ENCODE results near the gene OCA2. TPM values are rescaled to one million over a fixed set of nuclear protein-coding genes. Genes with fewer than 3 reads are reported as not detected.

OCA2 gene
- total RNA-seq, 1 donor from 2014 or later, result 1.7 TPM

DNA sequence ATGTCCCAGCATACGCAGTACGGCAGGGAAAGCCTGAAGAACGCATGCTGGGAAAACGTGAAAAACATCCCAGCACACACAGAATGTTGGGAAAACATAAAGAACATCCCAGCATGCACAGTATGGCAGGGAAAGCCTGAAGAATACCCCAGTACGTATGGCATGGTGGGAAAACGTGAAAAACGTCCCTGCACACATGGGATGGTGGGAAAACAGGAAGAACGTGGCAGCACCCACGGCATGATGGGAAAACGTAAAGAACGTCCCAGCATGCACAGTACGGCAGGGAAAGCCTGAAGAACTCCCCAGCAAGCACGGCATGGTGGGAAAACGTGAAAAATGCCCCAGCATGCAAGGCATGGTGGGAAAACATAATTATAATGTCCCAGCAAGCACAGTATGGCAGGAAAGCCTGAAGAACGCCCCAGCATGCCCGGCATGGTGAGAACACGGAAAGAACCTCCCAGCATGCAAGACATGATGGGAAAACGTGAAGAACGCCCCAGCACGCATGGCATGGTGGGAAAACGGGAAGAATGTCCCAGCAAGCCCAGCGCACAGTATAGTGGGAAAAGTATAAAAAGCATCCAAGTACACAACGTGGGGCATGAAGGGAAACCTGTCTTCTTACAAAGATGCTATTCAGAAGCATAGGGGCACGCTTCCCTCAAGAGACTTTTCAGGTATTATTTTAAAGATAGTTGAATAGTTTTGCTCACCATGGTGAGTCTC is 128.3 kb downstream of the OCA2 start:
- peaks cover 6% of the 10 kb centered on the region for H3K9me3 Mint-ChIP-seq (ENCODE audit: unreplicated experiment)
- DNase-seq, result no peak
- H3K27ac Mint-ChIP-seq (ENCODE audit: unreplicated experiment), result no peak overlapping the region
- H3K4me1 Mint-ChIP-seq (ENCODE audit: low read depth, unreplicated experiment), result no peaks in the 10 kb centered on the region
- H3K4me3 Mint-ChIP-seq (ENCODE audit: unreplicated experiment), result no peak overlapping the region
- H3K27me3 Mint-ChIP-seq (ENCODE audit: unreplicated experiment), result peaks cover 1% of the 10 kb centered on the region
- TF ChIP-seq, protein P1, sequence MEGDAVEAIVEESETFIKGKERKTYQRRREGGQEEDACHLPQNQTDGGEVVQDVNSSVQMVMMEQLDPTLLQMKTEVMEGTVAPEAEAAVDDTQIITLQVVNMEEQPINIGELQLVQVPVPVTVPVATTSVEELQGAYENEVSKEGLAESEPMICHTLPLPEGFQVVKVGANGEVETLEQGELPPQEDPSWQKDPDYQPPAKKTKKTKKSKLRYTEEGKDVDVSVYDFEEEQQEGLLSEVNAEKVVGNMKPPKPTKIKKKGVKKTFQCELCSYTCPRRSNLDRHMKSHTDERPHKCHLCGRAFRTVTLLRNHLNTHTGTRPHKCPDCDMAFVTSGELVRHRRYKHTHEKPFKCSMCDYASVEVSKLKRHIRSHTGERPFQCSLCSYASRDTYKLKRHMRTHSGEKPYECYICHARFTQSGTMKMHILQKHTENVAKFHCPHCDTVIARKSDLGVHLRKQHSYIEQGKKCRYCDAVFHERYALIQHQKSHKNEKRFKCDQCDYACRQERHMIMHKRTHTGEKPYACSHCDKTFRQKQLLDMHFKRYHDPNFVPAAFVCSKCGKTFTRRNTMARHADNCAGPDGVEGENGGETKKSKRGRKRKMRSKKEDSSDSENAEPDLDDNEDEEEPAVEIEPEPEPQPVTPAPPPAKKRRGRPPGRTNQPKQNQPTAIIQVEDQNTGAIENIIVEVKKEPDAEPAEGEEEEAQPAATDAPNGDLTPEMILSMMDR (IDR thresholded peaks at IDR 0.05; ENCODE audit: partially characterized antibody, unreplicated experiment), result no peak
- H3K36me3 Mint-ChIP-seq (ENCODE audit: unreplicated experiment), result peaks cover 11% of the 10 kb centered on the region

GRCh38 chr15:27967541-27967940 is 131.6 kb downstream of the OCA2 start:
- peaks cover 11% of the 10 kb centered on the region for H3K36me3 Mint-ChIP-seq (ENCODE audit: unreplicated experiment)
- DNase-seq, result no peak
- H3K9me3 Mint-ChIP-seq (ENCODE audit: unreplicated experiment), result peaks cover 6% of the 10 kb centered on the region
- H3K4me1 Mint-ChIP-seq (ENCODE audit: low read depth, unreplicated experiment), result peaks cover 4% of the 10 kb centered on the region
- no peak overlapping the region for H3K4me3 Mint-ChIP-seq (ENCODE audit: unreplicated experiment)
- TF ChIP-seq, protein P1 (IDR thresholded peaks at IDR 0.05; ENCODE audit: partially characterized antibody, unreplicated experiment), result no peak
- peaks cover 1% of the 10 kb centered on the region for H3K27me3 Mint-ChIP-seq (ENCODE audit: unreplicated experiment)
- H3K27ac Mint-ChIP-seq (ENCODE audit: unreplicated experiment), result no peak overlapping the region

DNA sequence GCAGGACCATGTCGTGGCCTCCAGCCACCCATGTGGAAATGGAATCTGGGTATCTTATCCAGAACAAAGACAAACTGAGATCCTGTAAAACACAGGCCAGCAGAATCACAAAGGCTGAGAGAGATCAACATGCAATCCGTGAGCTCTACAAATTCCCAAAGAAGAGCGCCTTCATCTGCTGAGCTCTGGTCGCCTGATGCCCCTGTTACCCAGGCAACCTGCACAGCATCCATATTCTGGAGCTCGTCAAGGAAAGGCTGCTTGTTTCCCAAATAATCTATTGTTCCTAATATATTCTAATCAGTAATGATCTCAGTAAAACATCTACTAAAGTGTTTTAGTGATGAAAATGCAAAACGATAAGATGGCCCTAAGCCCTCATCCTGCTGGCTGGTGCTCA is 133.6 kb downstream of the OCA2 start:
- Mint-ChIP-seq H3K27me3 (ENCODE audit: unreplicated experiment) (peaks cover under 1% of the 10 kb centered on the region), H3K36me3 (ENCODE audit: unreplicated experiment) (peaks cover 8% of the 10 kb centered on the region), H3K4me3 (ENCODE audit: unreplicated experiment) (no peak overlapping the region), H3K4me1 (ENCODE audit: low read depth, unreplicated experiment) (peaks cover 4% of the 10 kb centered on the region), H3K27ac (ENCODE audit: unreplicated experiment) (no peak overlapping the region), H3K9me3 (ENCODE audit: unreplicated experiment) (peaks cover 4% of the 10 kb centered on the region)
- no peak for DNase-seq
- TF ChIP-seq, protein P1 (IDR thresholded peaks at IDR 0.05; ENCODE audit: partially characterized antibody, unreplicated experiment), result no peak

DNA sequence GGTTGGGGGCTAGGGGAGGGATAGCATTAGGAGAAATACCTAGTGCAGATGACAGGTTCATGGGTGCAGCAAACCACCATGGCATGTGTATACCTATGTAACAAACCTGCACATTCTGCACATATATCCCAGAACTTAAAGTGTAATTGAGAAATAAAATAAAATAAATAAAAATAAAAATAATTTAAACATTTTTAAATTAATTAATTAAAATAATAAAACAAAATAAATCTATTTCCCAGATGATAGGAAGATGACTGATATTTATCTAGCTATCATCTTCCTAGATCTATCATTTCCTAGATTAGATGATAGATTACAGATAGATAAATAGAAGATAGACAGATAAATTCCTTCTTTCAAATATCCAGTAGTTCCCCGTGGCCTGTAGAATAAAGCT is 137.3 kb downstream of the OCA2 start:
- Mint-ChIP-seq H3K36me3 (ENCODE audit: unreplicated experiment) (no peaks in the 10 kb centered on the region), H3K4me3 (ENCODE audit: unreplicated experiment) (no peak overlapping the region), H3K27me3 (ENCODE audit: unreplicated experiment) (no peaks in the 10 kb centered on the region), H3K4me1 (ENCODE audit: low read depth, unreplicated experiment) (peaks cover 4% of the 10 kb centered on the region), H3K27ac (ENCODE audit: unreplicated experiment) (no peak overlapping the region), H3K9me3 (ENCODE audit: unreplicated experiment) (no peaks in the 10 kb centered on the region)
- no peak for DNase-seq
- TF ChIP-seq, protein P1 (IDR thresholded peaks at IDR 0.05; ENCODE audit: partially characterized antibody, unreplicated experiment), result no peak

GRCh38 chr15:27958911-27959578 is 140.1 kb downstream of the OCA2 start:
- Mint-ChIP-seq H3K27ac (ENCODE audit: unreplicated experiment) (no peak overlapping the region), H3K4me3 (ENCODE audit: unreplicated experiment) (no peak overlapping the region), H3K4me1 (ENCODE audit: low read depth, unreplicated experiment) (peaks cover 2% of the 10 kb centered on the region), H3K27me3 (ENCODE audit: unreplicated experiment) (no peaks in the 10 kb centered on the region), H3K9me3 (ENCODE audit: unreplicated experiment) (no peaks in the 10 kb centered on the region), H3K36me3 (ENCODE audit: unreplicated experiment) (no peaks in the 10 kb centered on the region)
- TF ChIP-seq, protein P1 (IDR thresholded peaks at IDR 0.05; ENCODE audit: partially characterized antibody, unreplicated experiment), result peak; percentile 13
- DNase-seq, result no peak

Data from glutamatergic neuron (in vitro differentiated cells).